Stomach (tissue), 4 donors: ENCODE results near the gene RDH16.
"Not testable (repeated sequence)": the region's sequence is repeated elsewhere in the genome, so short reads cannot be mapped to it uniquely, and the experiment has no call there.

Experiments
- POLR2A ChIP-seq, 4 donors: fragments of 450-650 bp; IDR thresholded peaks; one replicate each; pipeline ENCODE4 v1.6.1; 2016; ENCODE audit warnings: antibody characterized with exemption in 4 of 4, control low read depth in 2 of 4, mild to moderate bottlenecking in 1 of 4, moderate library complexity in 1 of 4
- TF ChIP-seq, protein P1 (sequence below), 7 experiments: fragments of 450-650 bp in 4 of 7; fragments of 200-600 bp in 3 of 7; sonication (generic) in 3 of 7; IDR thresholded peaks; one replicate each; pipeline ENCODE4 v1.5.1; 2016 to 2019; ENCODE audit warnings: antibody characterized with exemption in 7 of 7, control low read depth in 2 of 7, mild to moderate bottlenecking in 1 of 7

- TF ChIP-seq, protein P1, sequence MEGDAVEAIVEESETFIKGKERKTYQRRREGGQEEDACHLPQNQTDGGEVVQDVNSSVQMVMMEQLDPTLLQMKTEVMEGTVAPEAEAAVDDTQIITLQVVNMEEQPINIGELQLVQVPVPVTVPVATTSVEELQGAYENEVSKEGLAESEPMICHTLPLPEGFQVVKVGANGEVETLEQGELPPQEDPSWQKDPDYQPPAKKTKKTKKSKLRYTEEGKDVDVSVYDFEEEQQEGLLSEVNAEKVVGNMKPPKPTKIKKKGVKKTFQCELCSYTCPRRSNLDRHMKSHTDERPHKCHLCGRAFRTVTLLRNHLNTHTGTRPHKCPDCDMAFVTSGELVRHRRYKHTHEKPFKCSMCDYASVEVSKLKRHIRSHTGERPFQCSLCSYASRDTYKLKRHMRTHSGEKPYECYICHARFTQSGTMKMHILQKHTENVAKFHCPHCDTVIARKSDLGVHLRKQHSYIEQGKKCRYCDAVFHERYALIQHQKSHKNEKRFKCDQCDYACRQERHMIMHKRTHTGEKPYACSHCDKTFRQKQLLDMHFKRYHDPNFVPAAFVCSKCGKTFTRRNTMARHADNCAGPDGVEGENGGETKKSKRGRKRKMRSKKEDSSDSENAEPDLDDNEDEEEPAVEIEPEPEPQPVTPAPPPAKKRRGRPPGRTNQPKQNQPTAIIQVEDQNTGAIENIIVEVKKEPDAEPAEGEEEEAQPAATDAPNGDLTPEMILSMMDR (IDR thresholded peaks at IDR 0.05), result not testable (repeated sequence)
- TF ChIP-seq POLR2A (IDR thresholded peaks at IDR 0.05), result not testable (repeated sequence)
Observed at GRCh38 chr12:56962247-56962646, 4.8 kb upstream of the RDH16 start.
